Measurements from ENCODE around the gene ZNF608.

ZNF608 gene

GRCh38 chr5:124755041-124755440 lies 8.6 kb upstream of the ZNF608 start:
- no peak for DNase-seq (ENCODE audit: low read depth)

- no peak for DNase-seq (ENCODE audit: low read depth)
Observed at GRCh38 chr5:124754206-124754927, 7.9 kb upstream of the ZNF608 start.

GRCh38 chr5:124752854-124753720 lies 6.6 kb upstream of the ZNF608 start:
- no peak for DNase-seq (ENCODE audit: low read depth)

- DNase-seq (ENCODE audit: low read depth): no peak
Observed at GRCh38 chr5:124751031-124751430, 4.6 kb upstream of the ZNF608 start.

GRCh38 chr5:124748687-124749594 lies 2.5 kb upstream of the ZNF608 start:
- DNase-seq (ENCODE audit: low read depth): peak; percentile 91

GRCh38 chr5:124747791-124748686 lies 1.6 kb upstream of the ZNF608 start:
- peak; percentile 34 for DNase-seq (ENCODE audit: low read depth)

- DNase-seq (ENCODE audit: low read depth): peak; percentile 88
Observed at GRCh38 chr5:124746916-124747790, 714 bp upstream of the ZNF608 start.

GRCh38 chr5:124745007-124745927 lies 1.2 kb downstream of the ZNF608 start:
- no peak for DNase-seq (ENCODE audit: low read depth)

- peak; percentile 58 for DNase-seq (ENCODE audit: low read depth)
Observed at GRCh38 chr5:124744170-124744971, 2.1 kb downstream of the ZNF608 start.

GRCh38 chr5:124743602-124744169 lies 2.8 kb downstream of the ZNF608 start:
- DNase-seq (ENCODE audit: low read depth): no peak

GRCh38 chr5:124742983-124743601 lies 3.3 kb downstream of the ZNF608 start:
- DNase-seq (ENCODE audit: low read depth): peak; percentile 90

GRCh38 chr5:124742521-124742920 lies 3.9 kb downstream of the ZNF608 start:
- no peak for DNase-seq (ENCODE audit: low read depth)

GRCh38 chr5:124741711-124742496 lies 4.5 kb downstream of the ZNF608 start:
- DNase-seq (ENCODE audit: low read depth): peak; percentile 97

GRCh38 chr5:124740991-124741583 lies 5.4 kb downstream of the ZNF608 start:
- peak; percentile 69 for DNase-seq (ENCODE audit: low read depth)

- no peak for DNase-seq (ENCODE audit: low read depth)
Observed at GRCh38 chr5:124740071-124740470, 6.4 kb downstream of the ZNF608 start.

GRCh38 chr5:124739634-124740025 lies 6.8 kb downstream of the ZNF608 start:
- no peak for DNase-seq (ENCODE audit: low read depth)
